Activated B cell treated with CpG ODN at 0.5 μM for 24 hours (primary cell): ENCODE data around the gene RHEBL1. TPM values are rescaled to one million over a fixed set of nuclear protein-coding genes. Genes with fewer than 3 reads are reported as not detected.

ENCODE experiments used
- ATAC-seq: fragments of 200-7000 bp; cut with Tn5 transposase; one replicate; pipeline ENCODE4 v1.10.0; 2021; ENCODE audit warnings: low read depth, mild to moderate bottlenecking, moderate library complexity
- CTCF ChIA-PET: fragments of 350-600 bp; sonication (Branson Sonifier 250); formaldehyde crosslinking; loops from one replicate; lab custom pipeline; 2021; ENCODE audit warnings: antibody characterized with exemption; lab: Charles Lee
- POLR2A ChIA-PET: fragments of 350-600 bp; sonication (Branson Sonifier 250); formaldehyde crosslinking; loops from one replicate; lab custom pipeline; 2021; ENCODE audit warnings: antibody characterized with exemption; lab: Charles Lee
- DNase-seq: peaks from one replicate; pipeline ENCODE4 v3.0.0; 2022
- H3K27ac Mint-ChIP-seq: one replicate; pipeline ENCODE4 v1.8.0; 2020; ENCODE audit warnings: mixed read lengths
- H3K27me3 Mint-ChIP-seq: one replicate; pipeline ENCODE4 v1.8.0; 2021; ENCODE audit warnings: mixed read lengths
- H3K36me3 Mint-ChIP-seq: one replicate; pipeline ENCODE4 v1.8.0; 2021; ENCODE audit warnings: low read depth, mixed read lengths
- H3K4me1 Mint-ChIP-seq: one replicate; pipeline ENCODE4 v1.8.0; 2021; ENCODE audit warnings: mixed read lengths
- H3K4me3 Mint-ChIP-seq: one replicate; pipeline ENCODE4 v1.8.0; 2020; ENCODE audit warnings: mild to moderate bottlenecking, mixed read lengths
- H3K9me3 Mint-ChIP-seq: one replicate; pipeline ENCODE4 v1.8.0; 2020; ENCODE audit warnings: mixed read lengths
- intact Hi-C: fragments of 100-400 bp; cut with micrococcal nuclease; formaldehyde crosslinking; loops from one replicate; pipeline ENCODE4 v1.15.1; 2024
- total RNA-seq: library from RNA; stranded (reverse); gene quantifications from 2 replicates; pipeline ENCODE4 v1.2.3, GENCODE V29; 2022
- TF ChIP-seq, protein P1 (sequence below): fragments of 200-600 bp; IDR thresholded peaks from one replicate; pipeline ENCODE4 v1.8.0; 2022; ENCODE audit warnings: antibody characterized with exemption, mild to moderate bottlenecking

The RHEBL1 gene
- total RNA-seq, 1 donor from 2014 or later, result 3.2 TPM

DNA sequence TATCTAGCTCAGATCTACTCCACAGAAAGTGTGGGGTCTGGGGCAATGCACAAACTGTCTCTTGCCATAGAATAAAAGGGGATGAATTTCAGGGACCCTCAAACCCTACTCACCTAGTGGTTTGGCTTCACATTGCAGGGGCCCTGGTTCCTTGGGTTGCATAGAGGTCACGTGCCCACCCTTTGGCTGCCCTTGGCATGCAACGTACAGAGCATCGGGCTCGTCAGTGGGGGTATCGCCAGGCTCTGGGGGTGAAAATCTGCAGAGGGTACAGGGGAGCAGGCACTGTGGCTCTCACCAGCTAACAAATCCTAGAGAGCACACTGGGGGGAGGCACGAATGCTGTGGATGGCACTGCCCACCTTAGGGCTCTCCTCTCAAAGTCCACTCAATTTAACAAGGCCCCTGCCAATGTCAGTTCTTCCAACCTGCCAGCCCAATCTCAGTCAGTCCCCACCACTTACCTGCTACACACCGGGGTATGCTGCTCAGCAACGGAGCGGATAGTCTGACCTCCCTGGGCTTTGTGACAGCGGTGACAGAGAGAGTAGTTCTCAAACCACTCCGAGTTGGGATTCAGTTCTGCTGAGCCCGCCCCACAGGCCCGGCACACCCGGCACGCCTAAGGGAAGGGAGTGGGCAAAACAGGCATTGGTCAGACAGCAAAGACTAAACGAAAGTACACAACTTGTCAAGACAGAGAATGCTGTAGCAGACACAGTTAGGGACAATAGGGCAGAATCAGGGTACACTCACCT lies 17.1 kb downstream of the RHEBL1 start:
- peaks cover 32% of the 10 kb centered on the region for H3K4me1 Mint-ChIP-seq
- intact Hi-C loops, result no loop called here
- DNase-seq (no peak), ATAC-seq (no peak)
- no peak overlapping the region for H3K4me3 Mint-ChIP-seq
- H3K36me3 Mint-ChIP-seq, result peaks cover 80% of the 10 kb centered on the region
- H3K9me3 Mint-ChIP-seq, result no peaks in the 10 kb centered on the region
- POLR2A ChIA-PET, result no interaction called here
- H3K27ac Mint-ChIP-seq, result no peak overlapping the region
- CTCF ChIA-PET, result no interaction called here
- TF ChIP-seq, protein P1, sequence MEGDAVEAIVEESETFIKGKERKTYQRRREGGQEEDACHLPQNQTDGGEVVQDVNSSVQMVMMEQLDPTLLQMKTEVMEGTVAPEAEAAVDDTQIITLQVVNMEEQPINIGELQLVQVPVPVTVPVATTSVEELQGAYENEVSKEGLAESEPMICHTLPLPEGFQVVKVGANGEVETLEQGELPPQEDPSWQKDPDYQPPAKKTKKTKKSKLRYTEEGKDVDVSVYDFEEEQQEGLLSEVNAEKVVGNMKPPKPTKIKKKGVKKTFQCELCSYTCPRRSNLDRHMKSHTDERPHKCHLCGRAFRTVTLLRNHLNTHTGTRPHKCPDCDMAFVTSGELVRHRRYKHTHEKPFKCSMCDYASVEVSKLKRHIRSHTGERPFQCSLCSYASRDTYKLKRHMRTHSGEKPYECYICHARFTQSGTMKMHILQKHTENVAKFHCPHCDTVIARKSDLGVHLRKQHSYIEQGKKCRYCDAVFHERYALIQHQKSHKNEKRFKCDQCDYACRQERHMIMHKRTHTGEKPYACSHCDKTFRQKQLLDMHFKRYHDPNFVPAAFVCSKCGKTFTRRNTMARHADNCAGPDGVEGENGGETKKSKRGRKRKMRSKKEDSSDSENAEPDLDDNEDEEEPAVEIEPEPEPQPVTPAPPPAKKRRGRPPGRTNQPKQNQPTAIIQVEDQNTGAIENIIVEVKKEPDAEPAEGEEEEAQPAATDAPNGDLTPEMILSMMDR, result no peak
- H3K27me3 Mint-ChIP-seq, result no peaks in the 10 kb centered on the region

DNA sequence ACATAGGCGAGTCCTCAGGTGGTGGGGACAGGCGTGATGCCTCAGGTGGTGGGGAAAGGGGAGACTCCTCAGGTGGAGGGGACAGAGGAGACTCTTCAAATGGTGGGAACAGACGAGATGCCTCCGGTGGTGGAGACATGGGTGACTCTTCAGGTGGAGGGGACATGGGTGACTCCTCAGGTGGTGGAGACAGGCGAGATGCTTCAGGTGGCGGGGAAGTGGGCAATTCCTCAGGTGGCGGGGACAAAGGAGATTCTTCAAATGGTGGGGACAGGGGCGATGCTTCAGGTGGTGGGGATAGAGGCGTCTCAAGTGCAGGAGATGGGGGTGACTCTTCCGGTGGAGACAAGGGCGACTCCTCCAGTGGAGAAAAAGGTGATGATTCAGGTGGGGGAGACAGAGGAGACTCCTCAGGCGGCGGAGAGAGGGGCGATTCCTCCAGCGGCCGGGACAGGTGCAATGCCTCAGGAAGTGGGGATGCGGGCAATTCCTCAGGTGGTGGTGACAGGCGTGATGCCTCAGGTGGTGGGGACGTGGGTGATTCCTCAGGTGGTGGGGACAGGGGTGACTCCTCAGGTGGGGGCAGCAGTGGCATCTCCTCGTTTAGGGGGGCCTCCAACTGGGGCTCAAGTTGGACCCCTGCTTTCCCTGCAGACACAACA lies 17.9 kb downstream of the RHEBL1 start:
- POLR2A ChIA-PET, result no interaction called here
- Mint-ChIP-seq H3K9me3 (no peaks in the 10 kb centered on the region), H3K27ac (no peak overlapping the region), H3K36me3 (peaks cover 86% of the 10 kb centered on the region), H3K27me3 (no peaks in the 10 kb centered on the region), H3K4me3 (no peak overlapping the region), H3K4me1 (peaks cover 25% of the 10 kb centered on the region)
- ATAC-seq, result no peak
- TF ChIP-seq, protein P1, result no peak
- no peak for DNase-seq
- CTCF ChIA-PET, result no interaction called here
- intact Hi-C loops, result no loop called here

DNA sequence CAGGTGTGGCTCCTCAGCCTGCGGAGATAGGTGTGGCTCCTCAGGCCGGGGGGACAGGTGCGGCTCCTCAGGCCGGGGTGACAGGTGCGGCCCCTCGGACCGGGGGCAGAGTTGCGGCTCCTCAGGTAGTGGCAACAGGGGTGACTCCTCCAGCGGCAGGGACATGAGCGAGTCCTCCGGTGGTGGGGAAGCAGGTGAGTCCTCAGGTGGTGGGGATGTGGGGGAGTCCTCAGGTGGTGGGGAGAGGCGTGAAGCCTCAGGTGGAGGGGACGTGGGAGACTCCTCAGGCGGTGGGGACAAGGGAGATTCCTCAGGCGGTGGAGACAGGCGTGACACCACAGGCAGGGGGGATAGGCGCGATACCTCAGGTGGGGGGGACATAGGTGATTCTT lies 18.4 kb downstream of the RHEBL1 start:
- peaks cover 20% of the 10 kb centered on the region for H3K4me1 Mint-ChIP-seq
- H3K9me3 Mint-ChIP-seq, result no peaks in the 10 kb centered on the region
- H3K27ac Mint-ChIP-seq, result no peak overlapping the region
- no peak overlapping the region for H3K4me3 Mint-ChIP-seq
- ChIA-PET POLR2A (no interaction called here), CTCF (no interaction called here)
- DNase-seq (no peak), ATAC-seq (no peak)
- intact Hi-C loops, result no loop called here
- H3K27me3 Mint-ChIP-seq, result no peaks in the 10 kb centered on the region
- H3K36me3 Mint-ChIP-seq, result peaks cover 91% of the 10 kb centered on the region
- TF ChIP-seq, protein P1, result no peak

DNA sequence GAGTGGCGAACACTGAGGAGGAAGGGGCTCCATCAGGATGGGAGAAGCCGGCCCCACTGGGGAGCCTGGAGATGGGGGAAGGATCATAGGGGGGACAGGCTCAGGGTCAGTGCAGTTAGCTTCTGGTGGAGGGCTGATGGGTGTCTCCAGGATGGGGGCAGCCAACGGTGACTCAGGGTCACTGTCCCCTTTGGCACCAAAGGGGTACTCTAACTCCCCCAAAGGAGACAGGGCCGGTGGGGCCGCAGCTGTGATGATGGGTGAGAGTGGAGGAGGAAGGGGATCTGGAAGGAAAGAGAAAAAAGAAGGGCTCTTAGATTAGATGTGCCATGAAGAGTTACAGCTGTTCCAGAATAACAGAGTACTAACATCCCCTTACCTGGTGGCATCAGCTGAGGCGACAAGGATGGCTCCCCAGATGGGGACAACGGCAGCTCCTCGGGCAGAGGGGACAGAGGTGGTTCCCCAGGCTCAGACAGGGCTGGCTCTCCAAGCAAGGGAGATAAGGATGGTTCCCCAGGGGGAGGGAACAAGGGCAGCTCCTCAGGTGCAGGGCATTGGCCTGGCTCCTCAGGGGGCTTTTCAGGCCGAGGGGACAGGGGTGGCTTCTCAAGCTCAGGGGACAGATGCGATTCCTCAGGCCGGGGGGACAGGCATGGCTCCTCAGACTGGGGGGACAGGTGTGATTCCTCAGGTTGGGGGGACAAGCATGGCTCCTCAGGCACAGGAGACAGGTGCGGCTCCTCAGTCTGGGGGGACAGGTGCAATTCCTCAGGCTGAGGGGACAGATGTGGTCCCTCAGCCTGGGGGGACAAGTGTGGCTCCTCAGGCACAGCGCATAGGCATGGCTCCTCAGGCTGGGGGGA lies 19.0 kb downstream of the RHEBL1 start:
- POLR2A ChIA-PET, result no interaction called here
- Mint-ChIP-seq H3K27ac (no peak overlapping the region), H3K9me3 (no peaks in the 10 kb centered on the region), H3K36me3 (peaks cover 94% of the 10 kb centered on the region), H3K4me3 (no peak overlapping the region), H3K4me1 (peaks cover 13% of the 10 kb centered on the region), H3K27me3 (no peaks in the 10 kb centered on the region)
- intact Hi-C loops, result no loop called here
- no peak for DNase-seq
- TF ChIP-seq, protein P1, result no peak
- ATAC-seq, result no peak
- CTCF ChIA-PET, result no interaction called here
